Measurements from ENCODE around the gene ZNF76. TPM values are rescaled to one million over a fixed set of nuclear protein-coding genes. Genes with fewer than 3 reads are reported as not detected.

Gene ZNF76
- total and polyA plus RNA-seq, 2 of the 13 experiments (the other 11 are each of a cell fraction or from before 2014, with no cell fraction given): 13.2 to 26.4 TPM

- TF ChIP-seq SMAD9 (CRISPR knock-in tag; IDR thresholded peaks at IDR 0.05) (no peak), FOXK2 (IDR thresholded peaks at IDR 0.05) (no peak), ESRRA (CRISPR knock-in tag; IDR thresholded peaks at IDR 0.05; ENCODE audit: low read depth) (no peak), ARNT (IDR thresholded peaks at IDR 0.05) (no peak), NR3C1 (CRISPR knock-in tag; IDR thresholded peaks at IDR 0.05) (no peak), DR1 (CRISPR knock-in tag; IDR thresholded peaks at IDR 0.05) (peak; percentile 80), EEA1 (CRISPR knock-in tag; IDR thresholded peaks at IDR 0.05; ENCODE audit: borderline replicate concordance) (peak; percentile 95), ZNF441 (CRISPR knock-in tag; IDR thresholded peaks at IDR 0.05; ENCODE audit: borderline replicate concordance) (peak; percentile 89), NONO (IDR thresholded peaks at IDR 0.05) (no peak), NONO (CRISPR knock-in tag; conservative IDR thresholded peaks at IDR 0.05) (peak; percentile 99), KIAA2018 (CRISPR knock-in tag; IDR thresholded peaks at IDR 0.05; ENCODE audit: borderline replicate concordance) (0 out of 2 replicates have a peak, but pooled peaks have one; percentile 24), BRCA1 (CRISPR knock-in tag; IDR thresholded peaks at IDR 0.05) (peak; percentile 68; the same call in 1 of the 2 replicates), TEF (CRISPR knock-in tag; IDR thresholded peaks at IDR 0.05) (peak; percentile 70), ATF6 (CRISPR knock-in tag; conservative IDR thresholded peaks at IDR 0.05) (0 out of 2 replicates have a peak, but pooled peaks have one; percentile 67)
Measured at GRCh38 chr6:35259194-35259947, at the start of gene ZNF76 (continued).
